PC-3 (cell line): ENCODE results near the gene NAV2.
A peak's percentile ranks its signal among the peaks of the same experiment; 100 is the strongest.

ENCODE experiments used
- EZH2 ChIP-seq: fragments of 300-600 bp; sonication (generic); IDR thresholded peaks from one replicate; pipeline ENCODE4 v1.6.1; 2017; ENCODE audit warnings: antibody characterized with exemption, mild to moderate bottlenecking, low read length; ENCODE audit not compliant: unreplicated experiment
- EZH2phosphoT487 ChIP-seq: fragments of 300-600 bp; sonication (generic); IDR thresholded peaks from 2 replicates; pipeline ENCODE4 v1.6.1; 2018; ENCODE audit warnings: mild to moderate bottlenecking, antibody characterized with exemption, low read length, borderline replicate concordance
- TF ChIP-seq, protein P1 (sequence below): fragments of 300-600 bp; sonication (generic); conservative IDR thresholded peaks from 2 replicates; pipeline ENCODE4 v1.5.1; 2017; ENCODE audit warnings: antibody characterized with exemption, low read depth, mild to moderate bottlenecking, low read length

DNA sequence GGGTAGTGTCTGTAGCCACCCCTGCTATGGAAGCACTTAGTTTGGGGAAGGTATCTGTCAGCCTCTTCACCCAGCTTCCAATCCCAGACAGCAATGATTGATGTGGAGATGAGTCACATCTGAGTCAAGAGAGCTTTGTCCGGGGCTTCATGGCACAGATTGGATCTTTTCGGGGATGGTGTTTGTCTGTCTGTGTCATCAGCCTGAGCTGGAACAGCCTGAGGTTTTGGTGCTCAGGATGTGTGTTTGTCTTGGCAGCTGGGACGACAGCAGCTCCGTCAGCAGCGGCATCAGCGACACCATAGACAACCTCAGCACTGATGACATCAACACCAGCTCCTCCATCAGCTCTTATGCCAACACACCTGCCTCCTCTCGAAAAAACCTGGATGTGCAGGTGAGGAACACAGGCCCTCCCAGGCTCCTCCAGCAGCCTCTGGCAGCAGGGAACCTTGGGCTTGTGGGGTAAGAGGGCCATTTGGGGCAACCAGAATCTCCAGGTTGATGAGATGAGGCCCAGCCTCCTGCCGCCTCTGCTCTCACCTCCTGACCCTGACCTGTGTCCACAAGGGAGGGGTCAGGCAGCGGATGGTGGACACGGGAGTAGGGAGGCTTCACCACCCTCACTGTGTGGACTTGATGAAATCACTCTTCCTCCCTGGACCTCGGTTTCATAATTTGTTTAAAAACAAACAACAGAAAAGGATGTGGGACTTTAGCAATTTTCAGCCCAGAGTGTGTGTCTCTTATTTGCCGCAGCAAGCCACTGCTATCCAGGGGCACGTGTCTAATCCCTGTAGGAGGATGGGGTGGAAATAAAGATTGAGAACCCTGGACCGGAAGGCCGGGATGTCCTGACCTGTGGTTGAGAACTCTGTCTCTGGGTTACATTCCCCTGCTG, 323.3 kb downstream of the NAV2 start:
- TF ChIP-seq, protein P1, sequence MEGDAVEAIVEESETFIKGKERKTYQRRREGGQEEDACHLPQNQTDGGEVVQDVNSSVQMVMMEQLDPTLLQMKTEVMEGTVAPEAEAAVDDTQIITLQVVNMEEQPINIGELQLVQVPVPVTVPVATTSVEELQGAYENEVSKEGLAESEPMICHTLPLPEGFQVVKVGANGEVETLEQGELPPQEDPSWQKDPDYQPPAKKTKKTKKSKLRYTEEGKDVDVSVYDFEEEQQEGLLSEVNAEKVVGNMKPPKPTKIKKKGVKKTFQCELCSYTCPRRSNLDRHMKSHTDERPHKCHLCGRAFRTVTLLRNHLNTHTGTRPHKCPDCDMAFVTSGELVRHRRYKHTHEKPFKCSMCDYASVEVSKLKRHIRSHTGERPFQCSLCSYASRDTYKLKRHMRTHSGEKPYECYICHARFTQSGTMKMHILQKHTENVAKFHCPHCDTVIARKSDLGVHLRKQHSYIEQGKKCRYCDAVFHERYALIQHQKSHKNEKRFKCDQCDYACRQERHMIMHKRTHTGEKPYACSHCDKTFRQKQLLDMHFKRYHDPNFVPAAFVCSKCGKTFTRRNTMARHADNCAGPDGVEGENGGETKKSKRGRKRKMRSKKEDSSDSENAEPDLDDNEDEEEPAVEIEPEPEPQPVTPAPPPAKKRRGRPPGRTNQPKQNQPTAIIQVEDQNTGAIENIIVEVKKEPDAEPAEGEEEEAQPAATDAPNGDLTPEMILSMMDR = peak; percentile 31; the same call in 1 of the 2 replicates
- TF ChIP-seq EZH2phosphoT487 (no peak), EZH2 (no peak)
